HG03159 (cell line): ENCODE results near the gene ZNF14.
"Not testable (repeated sequence)": the region's sequence is repeated elsewhere in the genome, so short reads cannot be mapped to it uniquely, and the experiment has no call there.

Experiments used
- ATAC-seq: cut with Tn5 transposase; IDR thresholded peaks from one replicate; pipeline ENCODE4 v1.9.1; 2021; ENCODE audit warnings: mild to moderate bottlenecking, moderate library complexity; ENCODE audit not compliant: unreplicated experiment

ZNF14 gene

DNA sequence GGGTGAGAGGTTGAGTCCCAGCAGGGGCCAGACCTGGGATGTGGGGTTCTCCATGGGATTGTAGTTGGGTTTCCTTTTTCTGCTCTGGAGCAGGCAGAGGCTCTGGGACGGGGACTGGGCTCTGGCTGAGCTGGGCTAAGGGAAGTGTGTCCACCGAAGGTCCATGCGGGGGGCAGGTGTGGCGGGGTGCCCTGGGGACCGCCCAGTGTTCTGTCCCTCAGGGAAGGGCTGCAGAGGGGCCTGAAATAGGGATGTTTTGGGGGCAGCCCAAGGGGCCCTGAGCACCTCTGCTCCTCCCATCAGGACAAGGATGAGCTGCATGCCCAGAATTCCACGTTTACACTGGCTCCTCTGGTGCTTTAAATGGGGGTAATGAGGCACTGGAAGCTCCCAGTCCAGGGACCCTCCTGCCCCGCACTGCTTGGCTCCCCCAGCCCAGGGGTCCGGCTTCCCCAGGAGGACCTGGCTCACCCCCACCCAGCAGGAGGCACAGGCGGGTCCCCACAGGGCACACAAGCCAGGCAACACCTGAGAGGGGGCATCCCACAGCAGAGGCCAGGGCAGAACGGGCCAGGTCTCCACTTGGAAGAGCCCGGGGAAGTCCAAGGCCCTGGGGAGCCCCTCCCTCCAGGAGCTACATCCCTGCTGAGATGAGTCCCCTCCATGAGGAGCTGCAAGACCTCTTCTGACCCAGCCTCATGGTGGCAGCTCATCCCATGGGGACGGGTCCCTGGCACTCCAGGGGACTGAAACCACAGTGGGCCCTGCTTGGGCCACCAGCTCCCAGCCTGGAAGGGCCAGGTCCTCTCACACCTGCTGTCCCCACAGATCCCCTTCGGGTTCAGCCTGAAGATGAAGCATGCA, 14.7 kb upstream of the ZNF14 start:
- ATAC-seq = no peak

DNA sequence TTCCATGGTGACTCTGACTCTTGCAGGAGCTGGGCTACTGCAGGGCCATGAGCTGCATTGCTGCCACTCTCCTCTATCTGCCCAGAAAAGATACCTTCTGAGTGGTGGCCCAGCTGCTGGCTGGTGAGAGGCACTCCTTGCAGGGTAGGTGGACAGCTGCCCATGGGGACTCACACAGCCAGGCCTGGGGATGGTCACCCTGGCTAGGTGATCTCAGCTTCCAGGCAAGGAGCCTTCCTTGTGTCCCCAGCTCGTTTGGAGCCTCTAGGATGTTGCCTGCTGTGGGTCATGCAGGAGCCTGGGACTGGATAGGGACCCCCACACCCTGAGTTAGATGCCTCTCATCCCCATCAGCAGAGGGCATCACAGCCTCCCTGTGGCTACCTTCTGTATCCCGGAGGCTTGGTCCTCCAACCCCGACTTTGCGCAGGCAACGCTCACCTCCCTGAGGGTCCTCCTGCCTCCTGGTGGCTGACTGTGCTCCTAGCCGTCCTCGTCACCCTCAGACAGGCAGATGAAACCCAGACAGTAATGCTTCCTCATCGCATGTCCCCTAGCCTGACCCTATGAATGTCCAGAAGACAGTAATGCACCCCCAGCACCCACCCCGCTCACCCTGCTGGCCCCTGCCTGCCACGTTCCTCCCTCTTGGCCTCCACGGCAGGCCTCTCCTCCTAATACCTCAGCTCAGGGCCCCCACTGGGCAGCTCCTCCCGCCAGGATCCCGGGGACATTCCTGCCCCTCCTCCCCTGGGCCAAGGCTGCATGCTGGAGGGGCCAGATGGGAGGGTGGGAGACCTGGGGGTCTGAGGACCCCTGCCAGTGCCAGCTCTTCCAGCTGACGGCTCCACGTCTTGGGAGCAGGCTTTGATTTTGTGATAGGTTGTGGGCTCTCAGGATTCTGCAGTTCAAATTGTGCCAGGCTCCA, 13.6 kb upstream of the ZNF14 start:
- ATAC-seq = no peak

DNA sequence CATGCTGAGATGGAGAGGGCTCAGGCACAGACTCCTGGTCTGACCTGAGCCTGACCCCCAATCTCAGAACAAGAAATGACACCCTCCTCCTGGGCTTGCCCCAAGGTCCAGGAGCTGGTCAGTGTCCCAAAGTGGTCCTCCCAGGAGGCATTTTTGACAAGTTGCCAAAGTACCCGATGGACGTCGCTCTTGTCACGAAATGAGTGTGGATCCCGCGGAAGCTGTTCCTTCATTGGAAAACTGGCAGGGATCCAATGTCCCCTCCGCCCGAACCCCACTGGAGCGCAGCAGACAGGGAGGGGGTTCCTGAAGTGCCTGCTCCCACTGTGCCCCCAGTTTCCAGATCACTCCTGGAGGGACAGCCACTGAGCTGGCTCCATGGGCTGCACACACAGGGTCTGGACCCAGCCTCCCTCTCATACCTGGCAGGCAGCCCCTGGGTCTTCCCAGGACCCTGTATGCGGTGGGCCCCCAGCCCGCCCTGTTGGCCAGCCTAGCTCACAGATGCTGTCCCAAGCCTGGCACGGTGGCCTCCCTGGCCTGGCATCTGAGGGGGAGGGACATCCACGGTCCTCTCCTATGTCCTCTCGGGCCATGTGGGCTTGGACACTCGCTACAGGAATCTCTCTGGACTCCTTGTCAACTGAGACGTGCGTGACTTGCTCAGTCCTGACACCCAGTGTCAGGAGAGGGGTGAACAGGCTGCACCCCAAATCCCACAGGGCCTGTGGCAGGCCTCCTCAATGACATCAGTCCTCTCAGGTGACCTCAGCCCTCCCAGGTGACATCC, 12.8 kb upstream of the ZNF14 start:
- no peak for ATAC-seq

DNA sequence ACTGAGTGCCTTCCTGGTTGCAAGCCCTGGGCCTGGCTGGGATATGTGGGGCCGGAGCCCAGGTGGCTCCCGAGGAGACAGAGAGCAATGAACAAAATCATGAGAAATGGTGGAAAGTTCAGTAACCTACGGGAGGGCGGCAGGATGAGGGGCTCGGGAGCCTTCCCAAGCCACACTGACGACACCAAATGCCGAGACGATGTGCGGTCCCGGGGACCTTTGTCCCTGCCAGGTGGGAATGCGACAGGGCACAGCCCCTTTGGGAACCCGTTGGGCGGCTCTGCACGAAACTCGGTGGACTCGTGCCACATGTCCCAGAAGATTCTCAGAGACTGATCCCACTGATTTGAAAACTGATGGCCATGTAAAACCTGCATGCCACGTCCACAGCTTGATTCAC, 11.7 kb upstream of the ZNF14 start:
- ATAC-seq = no peak

DNA sequence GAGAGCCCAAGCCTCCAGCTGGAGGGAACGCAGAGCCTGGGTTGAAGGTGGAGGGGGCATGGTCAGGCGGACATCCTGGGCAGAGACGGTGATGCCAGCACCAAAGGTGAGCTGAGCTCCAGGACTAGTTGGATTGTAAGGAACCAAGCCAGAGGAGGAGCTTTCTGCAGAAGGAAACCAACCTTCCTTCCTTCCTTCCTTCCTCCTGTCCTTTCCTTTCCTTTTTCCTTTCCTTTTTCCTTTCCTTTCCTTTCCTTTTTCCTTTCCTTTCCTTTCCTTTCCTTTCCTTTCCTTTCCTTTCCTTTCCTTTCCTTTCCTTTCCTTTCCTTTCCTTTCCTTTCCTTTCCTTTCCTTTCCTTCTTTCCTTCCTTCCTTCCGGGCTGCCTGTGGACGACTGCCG, 11.0 kb upstream of the ZNF14 start:
- ATAC-seq = not testable (repeated sequence)

DNA sequence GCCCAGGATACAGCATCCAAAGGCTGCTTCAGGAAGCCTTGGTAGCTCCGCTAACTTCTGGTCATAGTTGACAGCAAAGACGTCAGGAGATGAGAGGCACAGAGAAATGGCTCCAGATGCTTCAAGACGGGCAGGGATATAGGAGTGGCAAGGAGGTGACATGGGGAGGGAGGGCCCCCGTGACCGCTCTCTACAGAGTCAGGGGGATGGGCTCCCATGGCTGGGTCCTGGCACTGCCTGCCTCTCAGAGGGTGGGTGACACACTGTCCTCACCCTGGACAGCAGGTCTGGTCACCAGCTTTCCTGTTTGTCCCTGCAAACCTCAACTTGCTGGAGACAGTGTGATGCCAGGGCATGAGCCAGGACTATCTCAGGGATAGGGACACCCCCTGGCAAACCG, 10.3 kb upstream of the ZNF14 start:
- ATAC-seq = no peak

DNA sequence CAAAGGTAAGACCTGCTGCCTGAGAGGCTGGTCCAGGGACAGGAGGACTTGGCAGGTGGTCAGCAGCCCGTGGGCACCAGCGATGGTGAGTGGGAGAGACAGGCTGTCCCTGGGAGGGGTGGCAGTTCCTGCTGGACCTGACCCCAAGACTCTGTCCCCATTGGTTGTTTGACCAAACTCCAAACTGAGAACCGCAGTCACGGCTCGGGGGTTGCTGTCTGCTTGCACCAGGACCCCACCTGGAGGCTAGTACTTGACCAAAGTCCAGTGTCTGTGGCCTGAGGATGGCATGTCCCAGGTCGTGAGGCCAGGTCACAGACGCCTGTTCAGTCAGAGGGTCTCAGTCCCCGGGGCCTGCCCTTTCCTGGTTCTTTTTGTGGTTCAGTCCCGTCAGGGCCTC, 9.9 kb upstream of the ZNF14 start:
- ATAC-seq = no peak

DNA sequence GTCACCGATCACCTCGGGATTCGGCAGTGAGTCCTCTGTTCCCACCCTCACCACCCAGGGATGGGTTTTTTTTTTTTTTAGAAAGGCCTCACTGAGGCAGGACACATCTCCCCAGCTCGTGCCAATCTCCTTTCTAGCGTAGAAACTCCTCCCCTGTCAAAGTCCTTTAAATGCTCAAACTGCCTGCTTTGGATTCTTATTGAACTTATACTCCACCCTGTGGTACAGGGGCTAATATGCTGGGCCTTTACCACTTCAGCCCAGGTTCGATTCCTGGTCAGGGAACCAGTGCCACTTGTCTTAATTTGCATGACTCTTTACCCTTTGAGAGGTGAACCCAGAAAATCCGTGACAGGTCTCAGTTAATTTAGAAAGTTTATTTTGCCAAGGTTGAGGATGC, 8.3 kb upstream of the ZNF14 start:
- ATAC-seq = no peak

DNA sequence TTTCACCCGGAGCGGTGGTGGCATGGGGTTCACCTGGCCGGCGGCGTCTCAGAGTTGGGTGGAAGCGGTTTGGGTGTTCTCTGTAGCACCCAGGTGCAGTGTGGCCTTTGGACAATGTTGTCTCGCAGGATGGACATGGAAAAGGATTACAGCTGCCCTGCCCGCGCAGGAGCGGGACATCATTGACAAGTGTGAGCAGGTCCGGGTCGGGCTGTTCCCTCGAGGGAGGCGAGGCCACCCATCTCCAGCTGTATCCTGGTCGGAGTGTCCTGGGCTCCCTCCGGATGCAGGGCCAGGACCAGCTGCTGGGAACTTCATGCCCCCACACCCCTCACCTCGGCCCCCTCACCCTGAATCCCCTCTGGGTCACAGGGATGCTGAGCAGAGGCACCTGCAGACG, 7.8 kb upstream of the ZNF14 start:
- no peak for ATAC-seq

DNA sequence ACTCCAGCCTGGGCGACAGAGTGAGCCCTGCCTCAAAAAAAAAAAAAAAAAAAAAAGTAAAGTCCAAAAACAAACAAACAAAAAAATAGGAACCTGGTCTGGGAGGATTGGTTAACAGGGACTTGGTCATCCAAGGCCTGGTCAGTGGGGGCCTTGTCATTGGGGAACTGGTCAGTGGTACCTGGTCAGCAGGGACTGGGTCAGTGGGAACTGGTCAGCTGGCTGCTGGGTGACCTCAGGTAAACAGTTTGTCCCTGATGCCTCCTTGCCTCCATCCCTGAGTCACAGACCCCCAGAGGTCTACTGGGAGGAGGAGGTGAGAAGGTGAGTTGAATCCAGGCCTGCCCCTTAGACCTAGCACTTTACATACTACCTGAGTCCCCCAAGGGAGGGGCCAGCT, 5.7 kb upstream of the ZNF14 start:
- no peak for ATAC-seq

DNA sequence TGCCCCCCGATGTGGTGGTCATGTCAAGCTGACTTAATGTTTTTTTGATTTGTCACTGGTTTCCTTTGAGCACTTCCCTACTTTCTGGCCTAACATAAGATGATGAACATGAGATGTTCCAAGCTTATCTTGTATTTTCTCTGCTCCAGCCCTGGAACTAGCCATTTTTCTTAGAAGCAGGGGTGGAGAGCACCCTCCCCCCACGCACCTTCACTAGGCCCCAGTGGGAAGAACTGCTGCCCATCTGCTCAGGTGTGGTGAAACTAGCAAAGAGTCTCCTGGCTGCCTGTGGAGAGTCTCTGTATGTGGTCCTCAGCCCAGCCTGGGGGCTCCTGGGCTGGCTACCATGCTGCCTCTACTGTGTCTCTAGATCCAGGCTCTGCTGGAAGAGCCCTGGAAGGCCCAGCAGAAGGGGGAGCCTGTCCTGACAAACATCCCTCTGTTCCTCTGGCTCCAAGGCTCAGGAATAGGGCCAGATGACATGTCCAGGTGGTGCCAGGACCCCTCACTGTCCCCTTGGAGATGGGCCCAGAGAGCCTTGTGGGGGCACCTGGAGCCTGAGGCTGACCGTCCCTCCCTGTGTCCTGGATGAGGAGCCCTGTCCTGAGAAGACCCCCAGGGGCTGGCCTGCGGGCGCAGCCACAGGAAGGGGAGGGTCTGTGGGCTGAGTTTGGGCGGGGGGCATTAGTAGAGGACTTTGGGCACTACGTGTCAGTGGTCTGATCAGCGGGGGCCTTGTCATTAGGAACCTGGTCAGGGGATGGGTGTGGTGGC, 4.8 kb upstream of the ZNF14 start:
- ATAC-seq = no peak

DNA sequence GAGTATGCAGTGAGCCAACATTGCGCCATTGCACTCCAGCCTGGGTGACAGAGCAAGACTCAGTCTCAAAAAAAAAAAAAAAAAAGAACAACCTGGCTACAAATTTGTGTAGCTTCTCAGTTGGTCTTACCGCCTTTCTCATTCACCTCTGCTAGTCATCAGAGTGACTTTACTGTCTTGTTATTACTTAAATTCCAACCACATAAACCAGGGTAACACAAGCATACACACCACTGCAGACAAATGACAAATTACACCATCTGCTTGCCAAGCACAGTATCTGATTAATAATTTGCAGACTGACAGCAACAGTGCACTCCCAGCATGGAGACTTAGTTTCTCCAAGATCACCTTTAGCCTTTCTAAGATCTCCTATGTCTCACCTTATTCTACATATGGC, 11.0 kb downstream of the ZNF14 start:
- no peak for ATAC-seq

DNA sequence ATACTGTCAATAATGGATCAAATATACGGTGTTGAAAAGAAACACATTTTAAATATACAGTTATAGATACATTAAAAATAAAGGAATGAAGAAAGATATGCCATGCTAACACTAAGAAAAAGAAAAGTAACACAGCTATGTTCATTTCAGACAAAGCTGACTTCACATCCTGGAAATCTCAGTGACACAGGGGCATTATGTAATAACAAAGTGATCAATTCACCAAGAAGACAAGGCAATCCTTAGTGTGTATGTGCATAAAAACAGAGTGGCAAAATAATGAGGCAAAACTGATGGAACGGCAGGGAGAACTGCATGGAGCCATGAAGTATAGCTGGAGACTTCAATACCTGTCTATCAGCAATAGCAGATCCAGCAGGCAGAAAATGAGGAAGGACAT, 13.1 kb downstream of the ZNF14 start:
- no peak for ATAC-seq

DNA sequence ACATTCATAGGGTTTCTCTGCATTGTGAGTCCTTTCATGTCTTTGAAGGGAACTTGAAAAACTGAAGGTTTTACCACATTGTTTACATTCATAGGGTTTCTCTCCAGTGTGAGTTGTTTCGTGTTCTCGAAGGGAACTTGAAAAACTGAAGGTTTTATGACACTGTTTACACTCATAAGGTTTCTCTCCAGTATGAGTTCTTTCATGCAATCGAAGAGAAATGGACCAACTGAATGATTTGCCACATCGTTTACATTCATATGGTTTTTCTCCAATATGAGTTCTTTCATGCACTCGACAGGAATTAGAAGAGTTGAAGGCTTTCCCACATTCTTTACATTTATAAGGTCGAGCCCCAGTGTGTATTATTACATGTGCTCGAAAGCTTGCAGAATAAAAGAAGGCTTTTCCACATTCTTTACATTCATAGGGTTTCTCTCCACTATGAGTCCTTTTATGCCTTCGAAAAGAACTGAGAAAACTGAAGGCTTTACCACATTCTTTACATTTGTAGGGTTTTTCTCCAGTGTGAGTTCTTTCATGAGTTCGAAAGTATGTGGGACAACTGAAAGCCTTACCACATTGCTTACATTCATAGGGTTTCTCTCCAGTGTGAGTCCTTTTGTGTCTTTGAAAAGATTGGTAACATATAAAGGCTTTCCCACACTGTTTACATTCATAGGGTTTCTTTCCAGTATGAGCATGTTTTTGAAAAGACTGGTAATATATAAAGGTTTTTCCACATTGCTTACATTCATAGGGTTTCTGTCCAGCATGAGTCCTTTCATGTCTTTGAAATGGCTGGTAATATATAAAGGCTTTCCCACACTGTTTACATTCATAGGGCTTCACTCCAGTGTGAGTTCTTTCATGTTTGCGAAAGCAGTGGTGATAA, 20.7 kb downstream of the ZNF14 start:
- no peak for ATAC-seq

DNA sequence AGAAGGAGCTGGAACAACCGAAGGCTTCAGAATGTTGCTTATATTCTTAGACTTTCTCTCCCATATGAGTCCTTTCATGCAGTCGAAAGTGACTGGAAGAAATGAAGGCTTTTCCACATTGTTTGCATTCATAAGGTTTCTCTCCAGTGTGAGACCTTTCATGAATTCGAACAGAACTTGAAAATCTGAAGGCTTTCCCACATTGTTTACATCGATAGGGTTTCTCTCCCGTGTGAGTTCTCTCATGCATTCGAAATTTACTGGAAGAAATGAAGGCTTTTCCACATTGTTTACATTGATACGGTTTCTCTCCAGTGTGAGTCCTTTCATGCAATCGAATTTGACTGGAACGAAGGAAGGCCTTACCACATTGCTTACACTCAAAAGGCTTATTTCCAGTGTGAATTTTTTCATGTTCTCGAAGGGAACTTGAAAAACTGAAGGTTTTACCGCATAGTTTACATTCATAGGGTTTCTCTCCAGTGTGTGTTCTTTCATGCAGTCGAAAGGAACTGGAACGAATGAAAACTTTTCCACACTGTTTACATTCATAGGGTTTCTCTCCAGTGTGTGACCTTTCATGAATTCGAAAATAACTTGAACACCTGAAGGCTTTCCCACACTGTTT, 21.5 kb downstream of the ZNF14 start:
- ATAC-seq = no peak

DNA sequence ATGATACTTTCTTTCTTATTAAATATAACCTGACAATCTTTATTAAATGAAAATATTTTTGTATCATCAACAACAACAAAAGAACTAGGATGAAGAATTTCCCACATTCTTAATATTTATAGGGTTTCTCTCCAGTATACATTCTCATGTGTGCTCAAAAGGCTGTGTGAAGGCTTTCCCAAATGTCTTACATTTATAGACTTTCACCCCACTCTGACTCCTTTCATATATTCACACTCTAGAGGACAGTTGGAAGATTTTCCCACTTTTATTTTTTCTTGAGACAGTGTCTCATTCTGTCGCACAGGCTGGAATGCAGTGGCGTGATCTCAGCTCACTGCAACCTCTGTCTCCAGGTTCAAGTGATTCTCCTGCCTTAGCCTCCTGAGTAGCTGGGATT, 22.4 kb downstream of the ZNF14 start:
- no peak for ATAC-seq

DNA sequence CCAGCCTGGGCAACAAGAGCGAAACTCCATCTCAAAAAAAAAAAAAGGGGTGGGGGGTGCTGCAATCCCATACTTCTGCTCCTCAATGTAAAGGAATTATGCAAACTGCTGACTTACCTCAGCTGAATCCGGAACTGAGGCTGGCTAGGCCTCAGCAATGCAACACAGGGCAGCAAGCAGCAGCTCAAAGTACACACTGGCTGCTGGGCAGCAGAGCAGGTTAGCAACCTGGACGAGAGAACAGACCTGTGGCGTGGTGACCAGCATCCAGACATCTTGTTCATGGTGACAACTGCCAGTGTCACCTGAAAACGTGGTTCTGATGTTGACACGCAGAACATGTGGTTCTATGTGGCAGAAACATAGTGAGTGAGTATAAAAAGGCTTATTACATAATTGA, 28.1 kb downstream of the ZNF14 start:
- ATAC-seq = no peak

DNA sequence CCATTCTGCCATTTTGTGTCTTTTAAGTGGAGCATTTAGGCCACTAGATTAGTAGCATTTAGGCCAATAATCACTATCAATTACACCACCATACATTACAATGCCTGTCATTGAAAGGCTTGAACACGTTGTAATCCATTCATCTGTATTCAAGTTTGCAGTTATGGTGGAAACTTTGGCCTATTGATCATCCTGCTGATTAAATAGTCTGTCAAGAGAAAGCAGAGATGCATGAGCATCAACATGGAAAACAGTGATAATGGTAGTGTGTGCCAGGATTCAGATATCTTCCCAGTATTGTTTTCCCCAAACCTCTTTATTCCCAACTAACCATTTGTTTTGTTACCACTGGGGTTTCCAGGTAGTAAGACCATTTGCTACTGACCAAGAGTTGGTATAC, 32.4 kb downstream of the ZNF14 start:
- not testable (repeated sequence) for ATAC-seq

DNA sequence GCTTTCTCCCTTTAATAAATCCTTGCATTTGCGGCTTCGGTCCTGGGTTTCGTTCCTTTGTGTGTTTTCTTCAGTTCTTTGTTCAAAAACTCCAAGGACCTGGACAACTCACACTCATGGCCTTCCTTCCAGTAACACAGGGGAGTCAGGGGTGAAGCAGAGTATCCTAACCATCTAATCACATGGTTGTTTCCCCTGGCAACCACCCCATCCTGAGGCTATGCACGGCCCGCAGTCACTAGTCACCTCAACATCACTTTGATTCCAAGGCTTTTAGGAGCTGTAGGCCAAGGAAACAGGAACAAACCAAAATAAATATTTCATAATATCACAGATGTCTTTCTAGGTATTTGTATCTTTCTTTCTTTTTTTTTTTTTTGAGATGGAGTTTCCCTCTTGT, 35.3 kb downstream of the ZNF14 start:
- no peak for ATAC-seq
